HepG2 (cell line): Measurements from ENCODE around the gene ZNF616. TPM values are rescaled to one million over a fixed set of nuclear protein-coding genes. Genes with fewer than 3 reads are reported as not detected.

ENCODE experiments used
- DMAP1 ChIP-seq: IDR thresholded peaks from 2 replicates; pipeline ENCODE4 v1.6.1; 2016
- DR1 ChIP-seq: sonication (generic); formaldehyde crosslinking; IDR thresholded peaks from 2 replicates; pipeline ENCODE4 v1.8.0; 2021; ENCODE audit warnings: mild to moderate bottlenecking, missing genetic modification reagents, inconsistent platforms
- GATA4 ChIP-seq: sonication (generic); IDR thresholded peaks from 2 replicates; pipeline ENCODE4 v1.6.1; 2016; ENCODE audit warnings: antibody characterized with exemption, low read depth, borderline replicate concordance
- KLF6 ChIP-seq: IDR thresholded peaks from 2 replicates; pipeline ENCODE4 v1.8.0; 2016; ENCODE audit warnings: missing biosample characterization, missing genetic modification reagents
- LCORL ChIP-seq, 2 experiments: fragments of 450-650 bp in 1 of 2; sonication (generic) in 1 of 2; formaldehyde crosslinking in 1 of 2; IDR thresholded peaks; 2 replicates each; pipeline versions ENCODE4 v1.5.0 to v1.6.1; 2017 to 2020; ENCODE audit warnings: antibody characterized with exemption in 1 of 2, missing genetic modification reagents in 1 of 2
- MED1 ChIP-seq: sonication (generic); formaldehyde crosslinking; IDR thresholded peaks from 2 replicates; pipeline ENCODE4 v1.4.0; 2020; ENCODE audit warnings: missing genetic modification reagents
- RFXAP ChIP-seq: sonication (generic); formaldehyde crosslinking; IDR thresholded peaks from 2 replicates; pipeline ENCODE4 v1.4.0; 2020; ENCODE audit warnings: missing genetic modification reagents, borderline replicate concordance
- SATB2 ChIP-seq: sonication (generic); formaldehyde crosslinking; IDR thresholded peaks from 2 replicates; pipeline ENCODE4 v1.5.0; 2020; ENCODE audit warnings: missing genetic modification reagents
- SMC3 ChIP-seq: IDR thresholded peaks from 2 replicates; pipeline ENCODE4 v1.6.1; 2011; ENCODE audit warnings: low read length, improper control_type of control experiment
- ZBTB7B ChIP-seq: sonication (generic); formaldehyde crosslinking; IDR thresholded peaks from 2 replicates; pipeline ENCODE4 v1.4.0; 2020; ENCODE audit warnings: missing genetic modification reagents
- ZNF121 ChIP-seq: sonication (generic); formaldehyde crosslinking; IDR thresholded peaks from 2 replicates; pipeline ENCODE4 v1.5.0; 2020; ENCODE audit warnings: mild to moderate bottlenecking, missing genetic modification reagents
- ZNF292 ChIP-seq: sonication (generic); formaldehyde crosslinking; IDR thresholded peaks from 2 replicates; pipeline ENCODE4 v1.8.1; 2022; ENCODE audit warnings: mild to moderate bottlenecking, low read depth, missing genetic modification reagents, borderline replicate concordance
- ZNF331 ChIP-seq: sonication (generic); formaldehyde crosslinking; IDR thresholded peaks from 2 replicates; pipeline ENCODE4 v1.4.0; 2020; ENCODE audit warnings: missing genetic modification reagents
- ZNF343 ChIP-seq: sonication (generic); formaldehyde crosslinking; IDR thresholded peaks from 2 replicates; pipeline ENCODE4 v1.4.0; 2020; ENCODE audit warnings: mild to moderate bottlenecking, missing genetic modification reagents
- ZNF546 ChIP-seq: sonication (generic); formaldehyde crosslinking; conservative IDR thresholded peaks from 2 replicates; pipeline ENCODE4 v1.8.1; 2023; ENCODE audit warnings: mild to moderate bottlenecking, missing genetic modification reagents
- polyA plus RNA-seq, 8 experiments: library from polyadenylated mRNA; depleted of rRNA in 3 of 8; stranded (reverse) in 7 of 8; unstranded in 1 of 8; fragments of >200 nt; fragmentation: Illumina TruSeq in 4 of 8; extraction: Trizol in 4 of 8; gene quantifications; 2 replicates each; pipeline versions ENCODE4 v1.2.1 to v1.2.3, GENCODE V29; 2011 to 2016; ENCODE audit warnings: low read depth in 4 of 8, missing spikeins in 1 of 8, mixed read lengths in 1 of 8; ENCODE audit not compliant: insufficient read depth in 1 of 8
- total RNA-seq, 5 experiments: library from RNA; depleted of rRNA; stranded (reverse); fragments of >200 nt; fragmentation: Illumina TruSeq; extraction: Trizol; gene quantifications; 2 replicates each; pipeline ENCODE4 v1.2.3, GENCODE V29; 2016; ENCODE audit warnings: low read depth in 1 of 5
- TF ChIP-seq, protein P1 (sequence below), 2 experiments: sonication (generic) in 1 of 2; formaldehyde crosslinking in 1 of 2; IDR thresholded peaks; 2 replicates each; pipeline versions ENCODE4 v1.4.0 to v1.6.1; 2016 to 2020; ENCODE audit warnings: borderline replicate concordance in 1 of 2, low read depth in 1 of 2, mild to moderate bottlenecking in 1 of 2, missing genetic modification reagents in 1 of 2
- TF ChIP-seq, protein P2 (sequence below): sonication (generic); formaldehyde crosslinking; IDR thresholded peaks from 2 replicates; pipeline ENCODE4 v1.5.1; 2020; ENCODE audit warnings: mild to moderate bottlenecking, missing genetic modification reagents, moderate library complexity
- TF ChIP-seq, protein P3 (sequence below): sonication (generic); formaldehyde crosslinking; IDR thresholded peaks from 2 replicates; pipeline ENCODE4 v1.4.0; 2020; ENCODE audit warnings: missing genetic modification reagents

The ZNF616 gene
- total and polyA plus RNA-seq, 2 of the 13 experiments (the other 11 are each of a cell fraction or from before 2014, with no cell fraction given) = 2.2 to 10.4 TPM

DNA sequence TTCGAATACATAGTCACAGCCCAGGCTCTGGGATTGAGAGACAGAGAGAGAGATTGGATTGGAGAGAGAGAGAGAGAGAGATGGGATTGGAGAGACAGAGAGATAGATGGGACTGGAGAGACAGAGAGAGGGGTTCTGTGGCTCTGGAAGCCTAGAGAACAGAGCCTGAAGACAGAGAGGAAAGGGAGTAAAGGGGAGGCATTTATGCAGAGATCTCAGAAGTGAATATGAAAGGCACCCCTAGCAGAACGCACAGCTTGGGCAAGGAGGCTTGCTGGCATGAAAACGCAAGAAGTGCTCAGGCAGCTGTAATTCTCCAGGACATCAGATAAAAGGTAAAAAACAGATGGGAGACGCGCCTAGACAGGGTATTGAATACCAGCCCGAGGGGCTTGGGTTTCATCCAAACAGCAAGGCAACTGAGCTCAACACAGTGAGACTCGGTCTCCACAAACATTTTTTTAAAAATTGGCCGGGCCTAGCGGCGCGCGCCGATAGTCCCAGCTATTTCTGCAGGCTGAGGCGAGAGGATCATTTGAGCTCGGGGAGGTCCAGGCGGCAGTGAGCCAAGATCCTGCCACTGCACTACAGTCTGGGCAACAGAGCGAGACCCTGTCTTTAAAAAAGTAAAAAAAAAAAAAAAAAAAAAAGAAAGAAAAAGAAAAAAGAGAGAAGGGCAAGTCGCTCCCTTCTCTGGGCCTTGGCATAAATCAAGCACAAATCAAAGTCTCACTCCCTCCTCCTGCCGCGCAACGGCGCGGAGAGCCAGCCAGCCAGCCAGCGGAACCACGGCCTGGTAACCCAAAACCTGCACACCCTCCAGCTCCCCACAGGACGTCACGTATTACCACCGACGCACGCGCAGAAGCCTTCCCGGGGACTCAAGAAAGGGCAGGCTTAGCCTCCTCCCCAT lies 49.3 kb upstream of the ZNF616 start (continued):
- TF ChIP-seq, protein P1, sequence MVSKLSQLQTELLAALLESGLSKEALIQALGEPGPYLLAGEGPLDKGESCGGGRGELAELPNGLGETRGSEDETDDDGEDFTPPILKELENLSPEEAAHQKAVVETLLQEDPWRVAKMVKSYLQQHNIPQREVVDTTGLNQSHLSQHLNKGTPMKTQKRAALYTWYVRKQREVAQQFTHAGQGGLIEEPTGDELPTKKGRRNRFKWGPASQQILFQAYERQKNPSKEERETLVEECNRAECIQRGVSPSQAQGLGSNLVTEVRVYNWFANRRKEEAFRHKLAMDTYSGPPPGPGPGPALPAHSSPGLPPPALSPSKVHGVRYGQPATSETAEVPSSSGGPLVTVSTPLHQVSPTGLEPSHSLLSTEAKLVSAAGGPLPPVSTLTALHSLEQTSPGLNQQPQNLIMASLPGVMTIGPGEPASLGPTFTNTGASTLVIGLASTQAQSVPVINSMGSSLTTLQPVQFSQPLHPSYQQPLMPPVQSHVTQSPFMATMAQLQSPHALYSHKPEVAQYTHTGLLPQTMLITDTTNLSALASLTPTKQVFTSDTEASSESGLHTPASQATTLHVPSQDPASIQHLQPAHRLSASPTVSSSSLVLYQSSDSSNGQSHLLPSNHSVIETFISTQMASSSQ (IDR thresholded peaks at IDR 0.05; ENCODE audit: low read depth) = 0 out of 2 replicates have a peak, but pooled peaks have one; percentile 2
- TF ChIP-seq, protein P1 (CRISPR knock-in tag; IDR thresholded peaks at IDR 0.05; ENCODE audit: borderline replicate concordance) = no peak
- TF ChIP-seq, protein P2, sequence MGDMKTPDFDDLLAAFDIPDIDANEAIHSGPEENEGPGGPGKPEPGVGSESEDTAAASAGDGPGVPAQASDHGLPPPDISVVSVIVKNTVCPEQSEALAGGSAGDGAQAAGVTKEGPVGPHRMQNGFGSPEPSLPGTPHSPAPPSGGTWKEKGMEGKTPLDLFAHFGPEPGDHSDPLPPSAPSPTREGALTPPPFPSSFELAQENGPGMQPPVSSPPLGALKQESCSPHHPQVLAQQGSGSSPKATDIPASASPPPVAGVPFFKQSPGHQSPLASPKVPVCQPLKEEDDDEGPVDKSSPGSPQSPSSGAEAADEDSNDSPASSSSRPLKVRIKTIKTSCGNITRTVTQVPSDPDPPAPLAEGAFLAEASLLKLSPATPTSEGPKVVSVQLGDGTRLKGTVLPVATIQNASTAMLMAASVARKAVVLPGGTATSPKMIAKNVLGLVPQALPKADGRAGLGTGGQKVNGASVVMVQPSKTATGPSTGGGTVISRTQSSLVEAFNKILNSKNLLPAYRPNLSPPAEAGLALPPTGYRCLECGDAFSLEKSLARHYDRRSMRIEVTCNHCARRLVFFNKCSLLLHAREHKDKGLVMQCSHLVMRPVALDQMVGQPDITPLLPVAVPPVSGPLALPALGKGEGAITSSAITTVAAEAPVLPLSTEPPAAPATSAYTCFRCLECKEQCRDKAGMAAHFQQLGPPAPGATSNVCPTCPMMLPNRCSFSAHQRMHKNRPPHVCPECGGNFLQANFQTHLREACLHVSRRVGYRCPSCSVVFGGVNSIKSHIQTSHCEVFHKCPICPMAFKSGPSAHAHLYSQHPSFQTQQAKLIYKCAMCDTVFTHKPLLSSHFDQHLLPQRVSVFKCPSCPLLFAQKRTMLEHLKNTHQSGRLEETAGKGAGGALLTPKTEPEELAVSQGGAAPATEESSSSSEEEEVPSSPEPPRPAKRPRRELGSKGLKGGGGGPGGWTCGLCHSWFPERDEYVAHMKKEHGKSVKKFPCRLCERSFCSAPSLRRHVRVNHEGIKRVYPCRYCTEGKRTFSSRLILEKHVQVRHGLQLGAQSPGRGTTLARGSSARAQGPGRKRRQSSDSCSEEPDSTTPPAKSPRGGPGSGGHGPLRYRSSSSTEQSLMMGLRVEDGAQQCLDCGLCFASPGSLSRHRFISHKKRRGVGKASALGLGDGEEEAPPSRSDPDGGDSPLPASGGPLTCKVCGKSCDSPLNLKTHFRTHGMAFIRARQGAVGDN (CRISPR knock-in tag) = peak; percentile 36; the same call in 1 of the 2 replicates
- TF ChIP-seq, protein P3, sequence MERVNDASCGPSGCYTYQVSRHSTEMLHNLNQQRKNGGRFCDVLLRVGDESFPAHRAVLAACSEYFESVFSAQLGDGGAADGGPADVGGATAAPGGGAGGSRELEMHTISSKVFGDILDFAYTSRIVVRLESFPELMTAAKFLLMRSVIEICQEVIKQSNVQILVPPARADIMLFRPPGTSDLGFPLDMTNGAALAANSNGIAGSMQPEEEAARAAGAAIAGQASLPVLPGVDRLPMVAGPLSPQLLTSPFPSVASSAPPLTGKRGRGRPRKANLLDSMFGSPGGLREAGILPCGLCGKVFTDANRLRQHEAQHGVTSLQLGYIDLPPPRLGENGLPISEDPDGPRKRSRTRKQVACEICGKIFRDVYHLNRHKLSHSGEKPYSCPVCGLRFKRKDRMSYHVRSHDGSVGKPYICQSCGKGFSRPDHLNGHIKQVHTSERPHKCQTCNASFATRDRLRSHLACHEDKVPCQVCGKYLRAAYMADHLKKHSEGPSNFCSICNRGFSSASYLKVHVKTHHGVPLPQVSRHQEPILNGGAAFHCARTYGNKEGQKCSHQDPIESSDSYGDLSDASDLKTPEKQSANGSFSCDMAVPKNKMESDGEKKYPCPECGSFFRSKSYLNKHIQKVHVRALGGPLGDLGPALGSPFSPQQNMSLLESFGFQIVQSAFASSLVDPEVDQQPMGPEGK (CRISPR knock-in tag) = no peak
- peak; percentile 58 for TF ChIP-seq MED1
- TF ChIP-seq ZNF546 = no peak; the same call in 1 of the 2 replicates
- 0 out of 2 replicates have a peak, but pooled peaks have one; percentile 0 for TF ChIP-seq ZNF343 (CRISPR knock-in tag)
- no peak for TF ChIP-seq SMC3
- peak; percentile 14; the same call in 1 of the 2 replicates for TF ChIP-seq RFXAP (CRISPR knock-in tag)
- TF ChIP-seq ZNF331 (CRISPR knock-in tag) = 0 out of 2 replicates have a peak, but pooled peaks have one; percentile 24
- TF ChIP-seq LCORL (IDR thresholded peaks at IDR 0.05) = peak; percentile 29; the same call in 1 of the 2 replicates
- TF ChIP-seq LCORL (CRISPR knock-in tag; IDR thresholded peaks at IDR 0.05) = peak; percentile 52; the same call in 1 of the 2 replicates
- peak; percentile 60; the same call in 1 of the 2 replicates for TF ChIP-seq DR1 (CRISPR knock-in tag)
- no peak for TF ChIP-seq SATB2 (CRISPR knock-in tag)
- TF ChIP-seq ZNF292 (CRISPR knock-in tag) = 0 out of 2 replicates have a peak, but pooled peaks have one; percentile 15
- no peak for TF ChIP-seq KLF6 (CRISPR knock-in tag)
- 0 out of 2 replicates have a peak, but pooled peaks have one; percentile 41 for TF ChIP-seq GATA4
- peak; percentile 97 for TF ChIP-seq ZNF121 (CRISPR knock-in tag)
- no peak for TF ChIP-seq ZBTB7B (CRISPR knock-in tag)
- 0 out of 2 replicates have a peak, but pooled peaks have one; percentile 13 for TF ChIP-seq DMAP1
